A549 treated with Mapracorat at 1 μM for 4 hours (cell line): ENCODE data around the gene ZNF256. TPM values are rescaled to one million over a fixed set of nuclear protein-coding genes. Genes with fewer than 3 reads are reported as not detected.

Source experiments
- total RNA-seq: library from RNA; stranded (reverse); fragments of 200-300 nt; extraction: Qiagen RNA extraction; gene quantifications from 5 replicates; pipeline ENCODE4 v1.2.3, GENCODE V29; 2022

ZNF256 gene
- total RNA-seq, result 0.85 to 1.4 TPM (median 1.1 TPM) in 5 replicates

GRCh38 chr19:57947419-57948134 is at the start of gene ZNF256:
TSS of gene ZNF256 (minus strand) at chr19:57947706. CDS start at chr19:57947474, 232 bp downstream.

GRCh38 chr19:57974434-57974833 is 26.9 kb upstream of the ZNF256 start, which contains the start of gene C19orf18:
TSS of gene C19orf18 (minus strand) at chr19:57974534. CDS start at chr19:57974432, 102 bp downstream.

GRCh38 chr19:57934820-57935665 is 12.5 kb downstream of the ZNF256 start, which contains the start of gene ZNF418:
TSS of gene ZNF418 (minus strand) at chr19:57935402. CDS start at chr19:57933822, 1,580 bp downstream.

GRCh38 chr19:57916168-57916995 is 31.1 kb downstream of the ZNF256 start, which contains the start of gene ZNF417:
TSS of gene ZNF417 (minus strand) at chr19:57916592. CDS start at chr19:57916411, 181 bp downstream.

Other genes starting within 250 kb of the ZNF256 start
- not detected in 5 replicates for gene ZNF154, start 238.5 kb downstream of the ZNF256 start, total RNA-seq
- 0.83 to 1.2 TPM (median 1.1 TPM) in 5 replicates for gene ZNF671, start 220.1 kb downstream of the ZNF256 start, total RNA-seq
- 4.0 to 6.8 TPM (median 5.0 TPM) in 5 replicates for gene ZNF776, start 200.9 kb downstream of the ZNF256 start, total RNA-seq
- gene ZNF586, start 178.0 kb downstream of the ZNF256 start, total RNA-seq, result 5.4 to 7.2 TPM (median 6.4 TPM) in 5 replicates
- gene ZNF552, start 132.8 kb downstream of the ZNF256 start, total RNA-seq, result 4.8 to 6.0 TPM (median 5.3 TPM) in 5 replicates
- gene ZNF587B, start 117.4 kb downstream of the ZNF256 start, total RNA-seq, result 7.4 to 8.8 TPM (median 7.7 TPM) in 5 replicates
- gene ZNF587, start 97.8 kb downstream of the ZNF256 start, total RNA-seq, result 4.5 to 8.3 TPM (median 6.6 TPM) in 5 replicates
- gene ZNF814, start 58.7 kb downstream of the ZNF256 start, total RNA-seq, result 1.2 to 3.1 TPM (median 2.4 TPM) in 5 replicates
- 2.6 to 4.1 TPM (median 3.2 TPM) in 5 replicates for gene ZNF417, start 31.1 kb downstream of the ZNF256 start, total RNA-seq
- 0.52 to 1.7 TPM (median 1.1 TPM) in 5 replicates for gene ZNF418, start 12.3 kb downstream of the ZNF256 start, total RNA-seq
- gene C19orf18, start 26.8 kb upstream of the ZNF256 start, total RNA-seq, result not detected in 5 replicates
- 1.5 to 3.0 TPM (median 2.2 TPM) in 5 replicates for gene ZNF606, start 55.1 kb upstream of the ZNF256 start, total RNA-seq
- gene ZSCAN1, start 86.3 kb upstream of the ZNF256 start, total RNA-seq, result not detected in 5 replicates
- not detected in 5 replicates for gene ZNF135, start 111.6 kb upstream of the ZNF256 start, total RNA-seq
- gene ZSCAN18, start 150.5 kb upstream of the ZNF256 start, total RNA-seq, result 2.2 to 5.8 TPM (median 2.4 TPM) in 5 replicates
- gene ZNF329, start 203.1 kb upstream of the ZNF256 start, total RNA-seq, result 2.5 to 3.1 TPM (median 2.8 TPM) in 5 replicates
- 11.6 to 15.2 TPM (median 12.8 TPM) in 5 replicates for gene ZNF274, start 235.4 kb upstream of the ZNF256 start, total RNA-seq